Measurements from ENCODE around the gene MPZL3.

The MPZL3 gene

DNA sequence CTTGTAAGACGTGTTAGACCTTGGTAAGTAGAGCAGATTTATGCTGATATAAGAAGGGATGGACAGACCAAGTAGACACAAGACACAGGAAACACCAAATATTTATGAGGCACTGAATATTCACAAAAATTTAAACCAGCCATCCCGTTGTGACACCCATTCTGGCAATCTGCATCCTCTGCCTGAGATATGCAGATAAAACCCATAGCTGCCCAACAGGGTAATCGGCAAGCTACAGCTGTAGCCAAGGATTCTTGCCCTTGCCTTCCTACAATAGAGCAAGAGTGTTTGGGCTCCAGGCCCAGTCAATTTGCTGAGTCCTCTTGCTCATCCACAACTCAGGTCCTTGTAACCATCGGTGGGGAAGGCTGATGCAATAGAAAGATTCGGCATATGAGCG, 30.4 kb upstream of the MPZL3 start:
- in situ Hi-C loops (cut with HindIII; ENCODE audit: low pct_unique_long_range_greater_than_20kb, low sequenced_read_pairs), result no loop called here
- DNase-seq (ENCODE audit: low read depth in 1 of 2, low spot score in 1 of 2), result no peak
- TF ChIP-seq JUND (IDR thresholded peaks at IDR 0.05; ENCODE audit: low read depth), result no peak

DNA sequence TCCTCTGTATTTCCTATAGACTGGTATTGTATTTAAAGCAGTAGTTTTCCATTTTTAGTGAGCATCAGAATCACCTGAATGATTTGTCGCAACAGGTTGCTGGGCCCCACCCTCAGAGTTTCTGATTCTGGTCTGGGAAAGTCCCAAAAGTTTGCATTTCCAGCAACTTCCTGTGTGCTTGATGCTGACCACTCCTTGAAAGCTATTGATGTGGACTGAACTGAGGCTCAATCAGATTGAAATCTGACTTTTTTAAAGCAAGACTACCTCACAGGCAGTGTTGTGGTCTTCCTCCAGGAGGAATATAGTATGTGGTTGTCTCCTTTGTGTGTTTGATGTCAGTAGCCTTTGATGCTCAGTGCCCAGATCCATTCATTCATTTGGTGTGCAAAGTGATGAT, 29.1 kb upstream of the MPZL3 start:
- DNase-seq (ENCODE audit: low read depth in 1 of 2, low spot score in 1 of 2), result no peak
- in situ Hi-C loops (cut with HindIII; ENCODE audit: low pct_unique_long_range_greater_than_20kb, low sequenced_read_pairs), result no loop called here

GRCh38 chr11:118277312-118277711, 25.1 kb upstream of the MPZL3 start:
- in situ Hi-C loops (cut with HindIII; ENCODE audit: low pct_unique_long_range_greater_than_20kb, low sequenced_read_pairs), result no loop called here
- TF ChIP-seq JUND (IDR thresholded peaks at IDR 0.05; ENCODE audit: low read depth), result no peak
- DNase-seq (ENCODE audit: low read depth in 1 of 2, low spot score in 1 of 2), result peak in 1 of 2 experiments; percentile 81

More for the DNA sequence above, 29.1 kb upstream of the MPZL3 start:
- TF ChIP-seq JUND (IDR thresholded peaks at IDR 0.05; ENCODE audit: low read depth), result no peak

DNA sequence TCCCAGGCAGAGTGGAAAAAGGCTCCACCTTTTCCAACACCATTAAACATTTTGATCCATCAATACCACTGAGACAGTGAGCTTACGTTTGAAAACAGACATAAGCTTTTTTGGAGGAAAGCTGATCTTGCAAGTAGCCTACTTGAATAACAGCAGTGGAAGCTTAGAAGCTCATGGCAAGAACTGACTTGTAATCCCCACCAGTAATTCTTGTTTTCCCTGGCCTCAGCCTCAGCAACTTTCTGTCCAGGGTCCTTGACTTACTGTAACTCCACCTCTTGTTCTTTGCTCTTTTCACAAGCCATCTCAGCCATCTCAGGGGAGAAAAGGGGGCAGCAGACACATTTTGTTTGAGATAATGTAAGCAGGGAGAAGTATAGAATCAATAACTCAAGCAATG, 24.3 kb upstream of the MPZL3 start:
- in situ Hi-C loops (cut with HindIII; ENCODE audit: low pct_unique_long_range_greater_than_20kb, low sequenced_read_pairs), result no loop called here
- TF ChIP-seq JUND (IDR thresholded peaks at IDR 0.05; ENCODE audit: low read depth), result no peak
- DNase-seq (ENCODE audit: low read depth in 1 of 2, low spot score in 1 of 2), result peak in 1 of 2 experiments; percentile 25

- TF ChIP-seq JUND (IDR thresholded peaks at IDR 0.05; ENCODE audit: low read depth), result no peak
- DNase-seq (ENCODE audit: low read depth in 1 of 2, low spot score in 1 of 2), result peak in 1 of 2 experiments; percentile 57
- in situ Hi-C loops (cut with HindIII; ENCODE audit: low pct_unique_long_range_greater_than_20kb, low sequenced_read_pairs), result no loop called here
These were observed 23.0 kb upstream of the MPZL3 start for GRCh38 chr11:118275176-118275575.

DNA sequence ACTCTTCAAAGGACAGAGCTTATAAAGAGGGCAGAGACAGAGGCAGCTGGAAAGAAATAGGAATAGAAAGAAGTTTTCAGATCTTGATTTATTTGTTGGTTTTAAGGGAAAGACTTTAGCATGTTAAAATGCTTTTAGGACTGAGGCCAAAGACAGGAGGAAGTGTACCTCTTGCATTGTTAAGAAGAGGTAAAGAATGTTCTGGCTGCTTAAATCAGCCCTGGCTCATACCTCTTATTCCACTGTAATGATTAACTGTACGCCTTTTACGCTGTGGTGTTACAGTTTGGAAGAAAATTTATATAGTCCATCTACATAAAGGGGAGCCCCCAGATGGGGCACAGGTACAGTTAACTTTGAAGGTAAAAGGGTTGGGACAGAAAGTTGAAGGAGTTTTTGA, 22.0 kb upstream of the MPZL3 start:
- in situ Hi-C loops (cut with HindIII; ENCODE audit: low pct_unique_long_range_greater_than_20kb, low sequenced_read_pairs), result no loop called here
- DNase-seq (ENCODE audit: low read depth in 1 of 2, low spot score in 1 of 2), result no peak

GRCh38 chr11:118272001-118272400, 19.8 kb upstream of the MPZL3 start:
- no peak for TF ChIP-seq JUND (IDR thresholded peaks at IDR 0.05; ENCODE audit: low read depth)
- no peak for DNase-seq (ENCODE audit: low read depth in 1 of 2, low spot score in 1 of 2)
- in situ Hi-C loops (cut with HindIII; ENCODE audit: low pct_unique_long_range_greater_than_20kb, low sequenced_read_pairs), result no loop called here

More for the DNA sequence above, 22.0 kb upstream of the MPZL3 start:
- no peak for TF ChIP-seq JUND (IDR thresholded peaks at IDR 0.05; ENCODE audit: low read depth)

DNA sequence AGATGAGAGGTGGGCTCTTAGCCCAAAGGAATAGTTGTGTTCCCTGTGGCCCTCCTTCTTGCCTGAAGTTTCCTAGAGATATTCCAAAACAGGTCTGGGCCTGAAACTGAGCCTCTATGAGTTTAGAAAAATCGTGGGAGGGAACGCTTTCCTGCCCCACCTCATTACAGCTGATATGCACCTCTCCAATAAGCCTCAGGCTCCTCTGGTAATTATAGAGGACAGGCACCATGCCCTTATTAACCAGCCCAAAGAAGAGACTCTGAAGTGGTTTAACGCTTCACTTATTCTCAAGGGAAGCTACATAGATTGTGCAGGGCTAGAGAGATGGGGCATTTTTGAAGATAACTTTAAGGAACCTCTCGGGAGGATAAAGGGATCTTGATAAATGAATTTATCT, 15.3 kb upstream of the MPZL3 start:
- TF ChIP-seq JUND (IDR thresholded peaks at IDR 0.05; ENCODE audit: low read depth), result no peak
- DNase-seq (ENCODE audit: low read depth in 1 of 2, low spot score in 1 of 2), result no peak
- in situ Hi-C loops (cut with HindIII; ENCODE audit: low pct_unique_long_range_greater_than_20kb, low sequenced_read_pairs), result no loop called here

DNA sequence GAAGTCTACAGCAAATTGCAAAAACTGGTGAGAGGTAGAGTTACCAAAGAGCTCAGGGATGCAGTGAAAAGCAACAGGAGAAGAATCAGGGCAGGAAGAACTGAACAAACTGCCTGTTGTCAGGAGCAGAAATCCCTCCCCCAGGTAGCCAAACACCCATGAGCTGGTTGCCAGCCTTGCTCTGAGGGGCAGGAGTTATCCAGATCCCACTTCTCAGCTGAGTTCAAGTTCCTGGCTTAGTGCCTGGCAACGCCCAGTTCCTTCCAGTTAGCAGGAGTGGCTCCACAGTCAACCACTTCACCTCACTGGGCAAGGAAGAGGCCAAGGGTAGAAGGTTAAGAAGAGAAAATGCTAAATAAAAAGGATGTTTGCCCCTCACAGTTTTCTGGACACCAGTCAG, 13.8 kb upstream of the MPZL3 start:
- DNase-seq (ENCODE audit: low read depth in 1 of 2, low spot score in 1 of 2), result no peak
- in situ Hi-C loops (cut with HindIII; ENCODE audit: low pct_unique_long_range_greater_than_20kb, low sequenced_read_pairs), result no loop called here
- TF ChIP-seq JUND (IDR thresholded peaks at IDR 0.05; ENCODE audit: low read depth), result no peak

- no peak for TF ChIP-seq JUND (IDR thresholded peaks at IDR 0.05; ENCODE audit: low read depth)
- in situ Hi-C loops (cut with HindIII; ENCODE audit: low pct_unique_long_range_greater_than_20kb, low sequenced_read_pairs), result no loop called here
- DNase-seq (ENCODE audit: low read depth in 1 of 2, low spot score in 1 of 2), result no peak
These were observed 12.7 kb upstream of the MPZL3 start for GRCh38 chr11:118264569-118265465.

GRCh38 chr11:118263695-118264568, 11.8 kb upstream of the MPZL3 start, which contains the start of gene MPZL2:
TSS of gene MPZL2 (minus strand) at chr11:118264297. CDS start at chr11:118264153, 144 bp downstream.
- TF ChIP-seq JUND (IDR thresholded peaks at IDR 0.05; ENCODE audit: low read depth), result no peak
- in situ Hi-C loops (cut with HindIII; ENCODE audit: low pct_unique_long_range_greater_than_20kb, low sequenced_read_pairs), result no loop called here
- DNase-seq (ENCODE audit: low read depth in 1 of 2, low spot score in 1 of 2), result peak; percentile 52 to 87

DNA sequence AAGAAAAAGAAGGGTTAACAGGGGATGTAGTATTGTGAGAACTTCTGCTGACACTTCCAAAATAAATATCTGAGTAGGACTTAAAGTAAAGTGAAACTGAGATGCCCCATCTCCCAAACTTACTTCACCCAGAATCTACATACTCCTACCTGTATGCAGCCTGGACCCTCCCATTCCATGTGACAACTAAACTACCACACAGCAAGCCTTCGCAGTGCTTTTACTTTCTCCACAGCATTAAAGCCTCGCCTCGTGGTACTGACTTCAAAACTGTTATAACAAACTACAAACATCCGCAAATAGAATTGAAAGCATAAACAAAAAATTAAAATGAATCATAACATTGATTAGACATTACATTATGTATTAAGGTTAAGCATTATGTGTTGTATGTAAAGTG, 10.9 kb upstream of the MPZL3 start:
- in situ Hi-C loops (cut with HindIII; ENCODE audit: low pct_unique_long_range_greater_than_20kb, low sequenced_read_pairs), result no loop called here
- TF ChIP-seq JUND (IDR thresholded peaks at IDR 0.05; ENCODE audit: low read depth), result no peak
- peak in 1 of 2 experiments; percentile 27 for DNase-seq (ENCODE audit: low read depth in 1 of 2, low spot score in 1 of 2)

GRCh38 chr11:118260353-118260752, 8.2 kb upstream of the MPZL3 start:
- in situ Hi-C loops (cut with HindIII; ENCODE audit: low pct_unique_long_range_greater_than_20kb, low sequenced_read_pairs), result no loop called here
- DNase-seq (ENCODE audit: low read depth in 1 of 2, low spot score in 1 of 2), result no peak
- no peak for TF ChIP-seq JUND (IDR thresholded peaks at IDR 0.05; ENCODE audit: low read depth)
